SK-N-SH (cell line): ENCODE measurements around the gene WDR83. TPM values are rescaled to one million over a fixed set of nuclear protein-coding genes. Genes with fewer than 3 reads are reported as not detected.
"Not testable (repeated sequence)": the region's sequence is repeated elsewhere in the genome, so short reads cannot be mapped to it uniquely, and the experiment has no call there.

ENCODE experiments used
- CTCF ChIA-PET: fragments of 300-600, 350-600 bp; formaldehyde crosslinking; extraction: SDS; loops from one replicate; lab custom pipeline; 2021; lab: Yijun Ruan, JAX
- POLR2A ChIA-PET: fragments of 350-600 bp; sonication (Branson Sonifier 250); formaldehyde crosslinking; extraction: SDS; loops from one replicate; lab custom pipeline; 2020; ENCODE audit warnings: antibody characterized with exemption, inconsistent platforms; lab: Yijun Ruan, JAX
- DNase-seq: peaks from one replicate; pipeline ENCODE4 v3.0.0; 2012
- H2AFZ ChIP-seq: fragments of 200-600 bp; sonication (generic); 2 replicates; pipeline ENCODE4 v1.8.1; 2016; ENCODE audit warnings: antibody characterized with exemption, mild to moderate bottlenecking, low read depth
- H3F3A ChIP-seq: fragments of 200-600 bp; sonication (generic); replicated peaks from 2 replicates; pipeline ENCODE3; 2016; ENCODE audit warnings: antibody characterized with exemption, mild to moderate bottlenecking; ENCODE audit not compliant: insufficient read depth
- H3K27ac ChIP-seq, 2 experiments: fragments of 200-500 bp in 1 of 2; fragments of 200-600 bp in 1 of 2; sonication (Bioruptor generic) in 1 of 2; sonication (generic), shearing (Covaris generic) in 1 of 2; 2 replicates each; pipeline versions ENCODE4 v1.5.1 to v1.6.1; 2014 to 2016; ENCODE audit warnings: low read depth in 2 of 2, inconsistent platforms in 1 of 2, low read length in 1 of 2, mild to moderate bottlenecking in 1 of 2, mixed read lengths in 1 of 2
- H3K27me3 ChIP-seq: fragments of 200-600 bp; sonication (generic), shearing (Covaris generic); 2 replicates; pipeline ENCODE4 v1.6.1; 2016; ENCODE audit warnings: mixed run types; ENCODE audit not compliant: insufficient read depth
- H3K36me3 ChIP-seq, 2 experiments: fragments of 200-500 bp in 1 of 2; fragments of 200-600 bp in 1 of 2; sonication (Bioruptor generic) in 1 of 2; sonication (generic) in 1 of 2; replicated peaks in 1 of 2; 2 replicates each; pipeline versions ENCODE3 to v1.5.1; 2014 to 2016; ENCODE audit warnings: low read length in 1 of 2, mild to moderate bottlenecking in 1 of 2; ENCODE audit not compliant: insufficient read depth in 2 of 2, control insufficient read depth in 1 of 2
- H3K4me1 ChIP-seq, 2 experiments: fragments of 200-500 bp in 1 of 2; fragments of 200-600 bp in 1 of 2; sonication (Bioruptor generic) in 1 of 2; sonication (generic), shearing (Covaris generic) in 1 of 2; 2 replicates each; pipeline versions ENCODE4 v1.5.1 to v1.6.1; 2014 to 2016; ENCODE audit warnings: low read depth in 1 of 2, low read length in 1 of 2, mixed run types in 1 of 2; ENCODE audit not compliant: insufficient read depth in 2 of 2, control insufficient read depth in 1 of 2
- H3K4me2 ChIP-seq: fragments of 200-600 bp; sonication (generic), shearing (Covaris generic); 2 replicates; pipeline ENCODE4 v1.6.1; 2017; ENCODE audit warnings: mixed run types
- H3K4me3 ChIP-seq, 2 experiments: fragments of 200-500 bp in 1 of 2; fragments of 200-600 bp in 1 of 2; sonication (Bioruptor generic) in 1 of 2; sonication (generic), shearing (Covaris generic) in 1 of 2; 2 replicates each; pipeline versions ENCODE4 v1.5.1 to v1.8.1; 2014 to 2016; ENCODE audit warnings: low read depth in 2 of 2, inconsistent platforms in 1 of 2, low read length in 1 of 2, mild to moderate bottlenecking in 1 of 2, mixed read lengths in 1 of 2, moderate library complexity in 1 of 2
- H3K79me2 ChIP-seq: fragments of 200-600 bp; sonication (generic); 2 replicates; pipeline ENCODE4 v1.8.1; 2017; ENCODE audit warnings: mild to moderate bottlenecking; ENCODE audit not compliant: insufficient read depth
- H3K9ac ChIP-seq: fragments of 200-600 bp; sonication (generic); 2 replicates; pipeline ENCODE4 v1.6.1; 2017; ENCODE audit warnings: mixed run types
- H3K9me2 ChIP-seq: fragments of 200-600 bp; sonication (generic); 2 replicates; pipeline ENCODE4 v1.6.1; 2017; ENCODE audit warnings: mixed run types
- H3K9me3 ChIP-seq: fragments of 200-600 bp; sonication (generic); 2 replicates; pipeline ENCODE4 v1.6.1; 2017; ENCODE audit warnings: mixed run types, mild to moderate bottlenecking, moderate library complexity
- H4K20me1 ChIP-seq: fragments of 200-600 bp; sonication (generic); 2 replicates; pipeline ENCODE4 v1.6.1; 2017; ENCODE audit warnings: mild to moderate bottlenecking, mixed run types; ENCODE audit not compliant: insufficient read depth
- FOSL2 ChIP-seq: IDR thresholded peaks from 2 replicates; pipeline ENCODE4 v1.4.0; 2012; ENCODE audit warnings: low read depth, mild to moderate bottlenecking, moderate library complexity, borderline replicate concordance
- GABPA ChIP-seq: IDR thresholded peaks from 2 replicates; pipeline ENCODE4 v1.4.0; 2012; ENCODE audit warnings: low read depth, mild to moderate bottlenecking
- GATA2 ChIP-seq: sonication (generic); formaldehyde crosslinking; IDR thresholded peaks from 2 replicates; pipeline ENCODE4 v1.5.0; 2020; ENCODE audit warnings: mild to moderate bottlenecking, missing genetic modification reagents
- MXI1 ChIP-seq: IDR thresholded peaks from 2 replicates; pipeline ENCODE4 v1.6.1; 2012; ENCODE audit warnings: mild to moderate bottlenecking, low read depth, low read length, improper control_type of control experiment
- NFIC ChIP-seq: IDR thresholded peaks from 2 replicates; pipeline ENCODE4 v1.4.0; 2012; ENCODE audit warnings: borderline replicate concordance
- POLR2AphosphoS5 ChIP-seq: IDR thresholded peaks from 2 replicates; pipeline ENCODE4 v1.6.1; 2012; ENCODE audit warnings: low read depth, low read length
- RAD21 ChIP-seq: IDR thresholded peaks from 2 replicates; pipeline ENCODE4 v1.6.1; 2012; ENCODE audit warnings: mild to moderate bottlenecking, low read length
- RFX5 ChIP-seq: IDR thresholded peaks from 2 replicates; pipeline ENCODE4 v1.6.1; 2012; ENCODE audit warnings: mild to moderate bottlenecking, improper control_type of control experiment, low read length
- SMC3 ChIP-seq: IDR thresholded peaks from 2 replicates; pipeline ENCODE4 v1.6.1; 2012; ENCODE audit warnings: low read depth, low read length, improper control_type of control experiment
- TAF1 ChIP-seq: IDR thresholded peaks from 2 replicates; pipeline ENCODE4 v1.6.1; 2012; ENCODE audit warnings: low read depth, mild to moderate bottlenecking, low read length, moderate library complexity, borderline replicate concordance
- TCF12 ChIP-seq: IDR thresholded peaks from 2 replicates; pipeline ENCODE4 v1.4.0; 2012
- TEAD4 ChIP-seq: IDR thresholded peaks from 2 replicates; pipeline ENCODE4 v1.4.0; 2012; ENCODE audit warnings: mild to moderate bottlenecking, borderline replicate concordance; ENCODE audit not compliant: insufficient read depth
- WGBS: methylation state at CpG from one replicate; pipeline ENCODE4 v1.1.6; 2017; ENCODE audit warnings: low lambda C conversion rate; 5-methylcytosine and 5-hydroxymethylcytosine counted together
- polyA plus RNA-seq, 3 experiments: library from polyadenylated mRNA; depleted of rRNA; stranded (reverse); fragments of >200 nt; gene quantifications; 2 replicates each; pipeline ENCODE4 v1.2.3, GENCODE V29; 2012
- TF ChIP-seq, protein P1 (sequence below): fragments of 200-600 bp; sonication (generic); IDR thresholded peaks from 2 replicates; pipeline ENCODE4 v1.6.1; 2017; ENCODE audit warnings: antibody characterized with exemption, mild to moderate bottlenecking, moderate library complexity
- TF ChIP-seq, protein P2 (sequence below): fragments of 150-350 bp; IDR thresholded peaks from 2 replicates; pipeline ENCODE4 v1.6.1; 2016; ENCODE audit warnings: mild to moderate bottlenecking, low read depth, low read length
- TF ChIP-seq, protein P3 (sequence below): IDR thresholded peaks from 2 replicates; pipeline ENCODE4 v1.4.0; 2012; ENCODE audit warnings: low read depth, borderline replicate concordance

WDR83 gene
- polyA plus RNA-seq, 1 of the 3 experiments (the other 2 are of a cell fraction), result 18.2 TPM

DNA sequence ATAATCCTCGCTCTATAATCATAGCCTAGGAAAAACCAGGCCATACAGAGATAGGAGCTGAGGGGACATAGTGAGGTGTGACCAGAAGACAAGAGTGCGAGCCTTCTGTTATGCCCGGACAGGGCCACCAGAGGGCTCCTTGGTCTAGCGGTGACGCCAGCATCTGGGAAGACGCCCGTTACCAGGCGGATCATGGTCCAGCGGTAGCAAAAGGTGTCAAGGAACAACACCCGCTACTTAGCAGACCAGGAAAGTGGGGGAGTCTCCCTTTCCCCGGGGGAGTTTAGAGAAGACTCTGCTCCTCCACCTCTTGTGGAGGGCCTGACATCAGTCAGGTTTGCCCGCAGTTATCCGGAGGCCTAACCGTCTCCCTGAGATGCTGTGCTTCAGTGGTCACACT is 45.5 kb downstream of the WDR83 start:
- H3K4me1 ChIP-seq, POLR2A ChIA-PET, H4K20me1 ChIP-seq, H3K9me2 ChIP-seq, H3K9me3 ChIP-seq, H3K27me3 ChIP-seq, H3K4me2 ChIP-seq, DNase-seq, H2AFZ ChIP-seq, H3K27ac ChIP-seq, H3K4me3 ChIP-seq, H3K9ac ChIP-seq: not testable (repeated sequence)
- 100% methylated on average over 2 of the region's 14 CpGs for WGBS
- CTCF ChIA-PET, result interaction anchor here (1.0 to 1.4 kb wide), 2 partner anchors 8 to 10 kb away, joined by 3 to 4 read pairs; no protein-coding TSS in a partner anchor
- TF ChIP-seq, protein P1, sequence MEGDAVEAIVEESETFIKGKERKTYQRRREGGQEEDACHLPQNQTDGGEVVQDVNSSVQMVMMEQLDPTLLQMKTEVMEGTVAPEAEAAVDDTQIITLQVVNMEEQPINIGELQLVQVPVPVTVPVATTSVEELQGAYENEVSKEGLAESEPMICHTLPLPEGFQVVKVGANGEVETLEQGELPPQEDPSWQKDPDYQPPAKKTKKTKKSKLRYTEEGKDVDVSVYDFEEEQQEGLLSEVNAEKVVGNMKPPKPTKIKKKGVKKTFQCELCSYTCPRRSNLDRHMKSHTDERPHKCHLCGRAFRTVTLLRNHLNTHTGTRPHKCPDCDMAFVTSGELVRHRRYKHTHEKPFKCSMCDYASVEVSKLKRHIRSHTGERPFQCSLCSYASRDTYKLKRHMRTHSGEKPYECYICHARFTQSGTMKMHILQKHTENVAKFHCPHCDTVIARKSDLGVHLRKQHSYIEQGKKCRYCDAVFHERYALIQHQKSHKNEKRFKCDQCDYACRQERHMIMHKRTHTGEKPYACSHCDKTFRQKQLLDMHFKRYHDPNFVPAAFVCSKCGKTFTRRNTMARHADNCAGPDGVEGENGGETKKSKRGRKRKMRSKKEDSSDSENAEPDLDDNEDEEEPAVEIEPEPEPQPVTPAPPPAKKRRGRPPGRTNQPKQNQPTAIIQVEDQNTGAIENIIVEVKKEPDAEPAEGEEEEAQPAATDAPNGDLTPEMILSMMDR, result peak; percentile 52
- Histone ChIP-seq H3K36me3 (peaks cover 42 to 43% of the 10 kb centered on the region in 2 experiments), H3F3A (peaks cover 12% of the 10 kb centered on the region), H3K79me2 (peaks cover 24% of the 10 kb centered on the region; the same call in 1 of the 2 replicates)

DNA sequence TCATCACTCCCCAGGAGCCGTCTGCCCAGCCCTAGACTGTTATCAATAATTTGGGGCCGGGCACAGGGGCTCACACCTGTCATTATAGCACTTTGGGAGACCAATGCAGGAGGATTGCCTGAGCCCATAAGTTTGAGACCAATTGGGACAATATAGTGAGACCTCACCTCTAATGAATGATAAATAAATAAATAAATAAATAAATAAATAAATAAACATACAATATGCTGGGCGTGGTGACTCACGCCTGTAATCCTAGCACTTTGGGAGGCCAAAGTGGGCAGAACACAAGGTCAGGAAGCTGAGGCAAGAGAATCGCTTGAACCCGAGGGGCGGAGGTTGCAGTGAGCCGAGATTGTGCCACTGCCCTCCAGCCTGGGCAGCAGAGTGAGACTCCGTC is 46.7 kb downstream of the WDR83 start:
- H2AFZ ChIP-seq, POLR2A ChIA-PET, DNase-seq, H3K27ac ChIP-seq, H3K9me2 ChIP-seq, H3K4me3 ChIP-seq, H3K4me1 ChIP-seq, H3K27me3 ChIP-seq, H4K20me1 ChIP-seq, H3K9ac ChIP-seq, H3K4me2 ChIP-seq, H3K9me3 ChIP-seq: not testable (repeated sequence)
- peaks cover 12% of the 10 kb centered on the region for H3F3A ChIP-seq
- CTCF ChIA-PET, result interaction anchor here (1.0 to 2.4 kb wide), 6 partner anchors 9 to 134 kb away, joined by 3 to 6 read pairs (median 4); no protein-coding TSS in a partner anchor
- 92% methylated on average over 9 of the region's 9 CpGs for WGBS
- H3K79me2 ChIP-seq, result peaks cover 36% of the 10 kb centered on the region
- peaks cover 44 to 46% of the 10 kb centered on the region in 2 experiments for H3K36me3 ChIP-seq

DNA sequence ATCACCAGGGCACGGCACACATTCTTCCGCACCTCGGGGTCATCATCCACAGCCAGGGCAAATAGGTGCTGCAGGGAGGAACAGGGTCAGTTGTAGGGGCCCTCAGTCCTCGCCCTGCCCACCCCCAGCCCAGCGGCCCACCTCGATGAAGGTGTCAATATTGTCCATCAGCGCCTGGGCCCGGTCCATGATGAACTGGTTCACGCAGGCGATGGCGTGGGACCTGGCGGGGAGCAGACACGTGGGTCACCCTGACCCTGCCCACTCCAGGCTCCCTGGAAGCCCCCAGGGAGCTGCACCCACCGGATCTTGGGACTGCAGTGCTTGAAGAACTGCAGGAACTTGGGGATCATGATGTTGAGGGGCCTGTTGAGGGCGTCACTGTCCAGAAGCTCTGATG is 48.5 kb downstream of the WDR83 start:
- no peak overlapping the region for H2AFZ ChIP-seq
- H3K4me3 ChIP-seq, result no peak overlapping the region
- no peak overlapping the region for H3K9ac ChIP-seq
- H4K20me1 ChIP-seq, result no peaks in the 10 kb centered on the region
- CTCF ChIA-PET, result interaction anchor here (2.4 kb wide), 1 partner anchor 42 kb away, joined by 6 read pairs; no protein-coding TSS in a partner anchor
- peaks cover 51% of the 10 kb centered on the region for H3K79me2 ChIP-seq
- no peak overlapping the region for H3K4me2 ChIP-seq
- WGBS, result 100% methylated on average over 11 of the region's 15 CpGs
- H3K9me2 ChIP-seq, result no peaks in the 10 kb centered on the region
- peaks cover 8% of the 10 kb centered on the region for H3F3A ChIP-seq
- DNase-seq, result no peak
- POLR2A ChIA-PET, result no interaction called here
- H3K27ac ChIP-seq, result no peak overlapping the region
- TF ChIP-seq RAD21 (no peak), POLR2AphosphoS5 (no peak), TAF1 (no peak), FOSL2 (no peak), GATA2 (CRISPR knock-in tag) (no peak), GABPA (no peak), NFIC (no peak), MXI1 (no peak), TCF12 (no peak), TEAD4 (no peak), RFX5 (no peak), SMC3 (no peak)
- TF ChIP-seq, protein P2, sequence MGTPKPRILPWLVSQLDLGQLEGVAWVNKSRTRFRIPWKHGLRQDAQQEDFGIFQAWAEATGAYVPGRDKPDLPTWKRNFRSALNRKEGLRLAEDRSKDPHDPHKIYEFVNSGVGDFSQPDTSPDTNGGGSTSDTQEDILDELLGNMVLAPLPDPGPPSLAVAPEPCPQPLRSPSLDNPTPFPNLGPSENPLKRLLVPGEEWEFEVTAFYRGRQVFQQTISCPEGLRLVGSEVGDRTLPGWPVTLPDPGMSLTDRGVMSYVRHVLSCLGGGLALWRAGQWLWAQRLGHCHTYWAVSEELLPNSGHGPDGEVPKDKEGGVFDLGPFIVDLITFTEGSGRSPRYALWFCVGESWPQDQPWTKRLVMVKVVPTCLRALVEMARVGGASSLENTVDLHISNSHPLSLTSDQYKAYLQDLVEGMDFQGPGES, result no peak
- TF ChIP-seq, protein P1, result no peak
- TF ChIP-seq, protein P3, sequence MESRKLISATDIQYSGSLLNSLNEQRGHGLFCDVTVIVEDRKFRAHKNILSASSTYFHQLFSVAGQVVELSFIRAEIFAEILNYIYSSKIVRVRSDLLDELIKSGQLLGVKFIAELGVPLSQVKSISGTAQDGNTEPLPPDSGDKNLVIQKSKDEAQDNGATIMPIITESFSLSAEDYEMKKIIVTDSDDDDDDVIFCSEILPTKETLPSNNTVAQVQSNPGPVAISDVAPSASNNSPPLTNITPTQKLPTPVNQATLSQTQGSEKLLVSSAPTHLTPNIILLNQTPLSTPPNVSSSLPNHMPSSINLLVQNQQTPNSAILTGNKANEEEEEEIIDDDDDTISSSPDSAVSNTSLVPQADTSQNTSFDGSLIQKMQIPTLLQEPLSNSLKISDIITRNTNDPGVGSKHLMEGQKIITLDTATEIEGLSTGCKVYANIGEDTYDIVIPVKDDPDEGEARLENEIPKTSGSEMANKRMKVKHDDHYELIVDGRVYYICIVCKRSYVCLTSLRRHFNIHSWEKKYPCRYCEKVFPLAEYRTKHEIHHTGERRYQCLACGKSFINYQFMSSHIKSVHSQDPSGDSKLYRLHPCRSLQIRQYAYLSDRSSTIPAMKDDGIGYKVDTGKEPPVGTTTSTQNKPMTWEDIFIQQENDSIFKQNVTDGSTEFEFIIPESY, result no peak
- peaks cover 36 to 46% of the 10 kb centered on the region in 2 experiments for H3K36me3 ChIP-seq
- H3K27me3 ChIP-seq, result no peaks in the 10 kb centered on the region
- H3K9me3 ChIP-seq, result no peaks in the 10 kb centered on the region
- H3K4me1 ChIP-seq, result peaks cover 0 to 2% of the 10 kb centered on the region in 2 experiments; a peak in 2 of 4 replicates
